Measurements from ENCODE around the gene EGFL7. TPM values are rescaled to one million over a fixed set of nuclear protein-coding genes. Genes with fewer than 3 reads are reported as not detected.

Gene EGFL7
- total RNA-seq, 1 experiment from 2014 or later, result 53.1 TPM

- Histone ChIP-seq H3K9me3 (ENCODE audit: insufficient read depth, low read depth) (no peaks in the 10 kb centered on the region), H3K27ac (no peak overlapping the region), H2AFZ (no peak overlapping the region), H3F3A (ENCODE audit: insufficient read depth, low read depth) (no peaks in the 10 kb centered on the region), H3K4me3 (no peak overlapping the region), H3K27me3 (ENCODE audit: insufficient read depth, low read depth) (no peaks in the 10 kb centered on the region), H4K20me1 (ENCODE audit: insufficient read depth) (no peaks in the 10 kb centered on the region), H3K4me2 (no peak overlapping the region), H3K79me2 (ENCODE audit: low read depth) (no peaks in the 10 kb centered on the region), H3K36me3 (ENCODE audit: low read depth) (no peaks in the 10 kb centered on the region), H3K4me1 (replicated peaks; ENCODE audit: insufficient read depth) (no peaks in the 10 kb centered on the region; the same call in 1 of the 2 replicates), H3K9me2 (ENCODE audit: insufficient read depth) (no peaks in the 10 kb centered on the region)
- CTCF ChIA-PET, result interaction anchor here (0.5 kb wide), 1 partner anchor 73 kb away, joined by 3 read pairs; no protein-coding TSS in a partner anchor
- no peak for DNase-seq
- POLR2A ChIA-PET (ENCODE audit: unreplicated experiment), result no interaction called here
- intact Hi-C loops (cut with micrococcal nuclease; ENCODE audit: unreplicated experiment), result no loop called here
- no TSS peak for BruUV-seq (replicated peaks)
- TF ChIP-seq EZH2 (IDR thresholded peaks at IDR 0.05; ENCODE audit: low read depth), result no peak
- TF ChIP-seq CTCF (conservative IDR thresholded peaks at IDR 0.05), result no peak
Measured at GRCh38 chr9:136651860-136652259, 10.9 kb upstream of the EGFL7 start.

GRCh38 chr9:136653323-136654079 is 9.2 kb upstream of the EGFL7 start:
- DNase-seq, result no peak
- H3F3A ChIP-seq (ENCODE audit: insufficient read depth, low read depth), result no peaks in the 10 kb centered on the region
- H2AFZ ChIP-seq, result no peak overlapping the region
- H3K9me3 ChIP-seq (ENCODE audit: insufficient read depth, low read depth), result no peaks in the 10 kb centered on the region
- CTCF ChIA-PET, result no interaction called here
- no peaks in the 10 kb centered on the region for H3K9me2 ChIP-seq (ENCODE audit: insufficient read depth)
- no peak overlapping the region for H3K4me2 ChIP-seq
- no peaks in the 10 kb centered on the region for H4K20me1 ChIP-seq (ENCODE audit: insufficient read depth)
- H3K4me1 ChIP-seq (replicated peaks; ENCODE audit: insufficient read depth), result no peaks in the 10 kb centered on the region; the same call in 1 of the 2 replicates
- H3K36me3 ChIP-seq (ENCODE audit: low read depth), result no peaks in the 10 kb centered on the region
- peaks cover 11% of the 10 kb centered on the region; the same call in 1 of the 2 replicates for H3K27me3 ChIP-seq (ENCODE audit: insufficient read depth, low read depth)
- TF ChIP-seq CTCF (conservative IDR thresholded peaks at IDR 0.05), result no peak
- no peak for TF ChIP-seq EZH2 (IDR thresholded peaks at IDR 0.05; ENCODE audit: low read depth)
- no peaks in the 10 kb centered on the region for H3K79me2 ChIP-seq (ENCODE audit: low read depth)
- intact Hi-C loops (cut with micrococcal nuclease; ENCODE audit: unreplicated experiment), result no loop called here
- no peak overlapping the region for H3K27ac ChIP-seq
- BruUV-seq (replicated peaks), result no TSS peak
- POLR2A ChIA-PET (ENCODE audit: unreplicated experiment), result no interaction called here
- no peak overlapping the region for H3K4me3 ChIP-seq

- CTCF ChIA-PET, result no interaction called here
- no peak for DNase-seq
- Histone ChIP-seq H2AFZ (no peak overlapping the region), H4K20me1 (ENCODE audit: insufficient read depth) (no peaks in the 10 kb centered on the region), H3K36me3 (ENCODE audit: low read depth) (no peaks in the 10 kb centered on the region), H3K4me1 (replicated peaks; ENCODE audit: insufficient read depth) (no peaks in the 10 kb centered on the region; the same call in 1 of the 2 replicates), H3K9me2 (ENCODE audit: insufficient read depth) (no peaks in the 10 kb centered on the region), H3K9me3 (ENCODE audit: insufficient read depth, low read depth) (no peaks in the 10 kb centered on the region), H3K4me3 (no peak overlapping the region), H3K27me3 (ENCODE audit: insufficient read depth, low read depth) (peaks cover 26% of the 10 kb centered on the region; the same call in 1 of the 2 replicates), H3K4me2 (no peak overlapping the region), H3F3A (ENCODE audit: insufficient read depth, low read depth) (no peaks in the 10 kb centered on the region), H3K79me2 (ENCODE audit: low read depth) (no peaks in the 10 kb centered on the region), H3K27ac (no peak overlapping the region)
- intact Hi-C loops (cut with micrococcal nuclease; ENCODE audit: unreplicated experiment), result no loop called here
- TF ChIP-seq CTCF (conservative IDR thresholded peaks at IDR 0.05) (no peak), EZH2 (IDR thresholded peaks at IDR 0.05; ENCODE audit: low read depth) (no peak)
- no TSS peak for BruUV-seq (replicated peaks)
- POLR2A ChIA-PET (ENCODE audit: unreplicated experiment), result no interaction called here
Measured at GRCh38 chr9:136654820-136655535, 7.7 kb upstream of the EGFL7 start.
